ENCODE results near the gene CDIP1.
"Not testable (repeated sequence)": the region's sequence is repeated elsewhere in the genome, so short reads cannot be mapped to it uniquely, and the experiment has no call there.

The CDIP1 gene

GRCh38 chr16:4538350-4539235 lies at the start of gene CDIP1:
Gene CDIP1, minus strand, starts transcription at chr16:4538773. Its CDS starts 24,643 bp downstream, at chr16:4514130.
- DNase-seq, result peak; percentile 71 to 98 (median 96)

GRCh38 chr16:4586291-4586690 lies 47.7 kb upstream of the CDIP1 start:
- no peak for DNase-seq

GRCh38 chr16:4583906-4584305 lies 45.3 kb upstream of the CDIP1 start:
- DNase-seq, result no peak

GRCh38 chr16:4580250-4580649 lies 41.7 kb upstream of the CDIP1 start:
- DNase-seq, result no peak

GRCh38 chr16:4578961-4579530 lies 40.5 kb upstream of the CDIP1 start:
- no peak for DNase-seq

GRCh38 chr16:4576008-4576407 lies 37.4 kb upstream of the CDIP1 start:
- DNase-seq, result no peak

- no peak for DNase-seq
These were observed 36.5 kb upstream of the CDIP1 start for GRCh38 chr16:4574919-4575705.

GRCh38 chr16:4573926-4574325 lies 35.4 kb upstream of the CDIP1 start:
- DNase-seq, result not testable (repeated sequence)

GRCh38 chr16:4572715-4573114 lies 34.1 kb upstream of the CDIP1 start:
- no peak for DNase-seq

GRCh38 chr16:4570688-4571321 lies 32.2 kb upstream of the CDIP1 start:
- DNase-seq, result no peak

- DNase-seq, result no peak
These were observed 31.5 kb upstream of the CDIP1 start for GRCh38 chr16:4570086-4570485.

- no peak for DNase-seq
These were observed 27.6 kb upstream of the CDIP1 start for GRCh38 chr16:4566144-4566543.

GRCh38 chr16:4564661-4565267 lies 26.2 kb upstream of the CDIP1 start:
- DNase-seq, result no peak

- DNase-seq, result peak in 9 of 14 donors; percentile 6 to 51 (median 27)
These were observed 23.0 kb upstream of the CDIP1 start for GRCh38 chr16:4561596-4561995.

- DNase-seq, result no peak
These were observed 19.4 kb upstream of the CDIP1 start for GRCh38 chr16:4557973-4558372.

- no peak for DNase-seq
These were observed 18.0 kb upstream of the CDIP1 start for GRCh38 chr16:4556580-4556979.

GRCh38 chr16:4556112-4556511 lies 17.5 kb upstream of the CDIP1 start, which contains the start of gene C16orf96:
Gene C16orf96, plus strand, starts transcription at chr16:4556340. Its CDS starts 150 bp downstream, at chr16:4556490.
- no peak for DNase-seq

- DNase-seq, result no peak
These were observed 14.0 kb upstream of the CDIP1 start for GRCh38 chr16:4552541-4552940.

GRCh38 chr16:4550591-4550990 lies 12.0 kb upstream of the CDIP1 start:
- DNase-seq, result no peak

GRCh38 chr16:4548124-4548523 lies 9.6 kb upstream of the CDIP1 start:
- no peak for DNase-seq

GRCh38 chr16:4544473-4544872 lies 5.9 kb upstream of the CDIP1 start:
- DNase-seq, result peak in 1 of 14 donors; percentile 59

GRCh38 chr16:4539716-4540284 lies 1.2 kb upstream of the CDIP1 start:
- DNase-seq, result no peak

All from C1 segment of cervical spinal cord (tissue), 14 donors.